DOHH2 (cell line): ENCODE data around the gene MTM1.

Experiments
- H3F3A ChIP-seq: fragments of 200-600 bp; sonication (generic), shearing (Covaris generic); 2 replicates; pipeline ENCODE4 v1.6.0; 2016; ENCODE audit warnings: antibody characterized with exemption, mild to moderate bottlenecking; ENCODE audit not compliant: control insufficient read depth, insufficient read depth
- H3K27ac ChIP-seq: fragments of 200-600 bp; sonication (generic); 2 replicates; pipeline ENCODE4 v1.5.1; 2014; ENCODE audit warnings: low read depth, mild to moderate bottlenecking, low read length, moderate library complexity
- H3K27me3 ChIP-seq: fragments of 200-600 bp; sonication (generic); 2 replicates; pipeline ENCODE4 v1.6.1; 2014; ENCODE audit warnings: mild to moderate bottlenecking, low read length, mixed read lengths; ENCODE audit not compliant: control insufficient read depth
- H3K36me3 ChIP-seq: fragments of 200-600 bp; sonication (generic); 2 replicates; pipeline ENCODE4 v1.6.1; 2014; ENCODE audit warnings: mild to moderate bottlenecking, low read length, moderate library complexity, mixed read lengths; ENCODE audit not compliant: control insufficient read depth
- H3K4me1 ChIP-seq: fragments of 200-600 bp; sonication (generic); 2 replicates; pipeline ENCODE4 v1.6.1; 2014; ENCODE audit warnings: mild to moderate bottlenecking, low read length, mixed read lengths; ENCODE audit not compliant: control insufficient read depth
- H3K4me2 ChIP-seq: fragments of 200-600 bp; sonication (generic); 2 replicates; pipeline ENCODE4 v1.6.0; 2014; ENCODE audit warnings: mild to moderate bottlenecking, low read length, moderate library complexity
- H3K4me3 ChIP-seq: fragments of 200-600 bp; sonication (generic); 2 replicates; pipeline ENCODE4 v1.5.1; 2014; ENCODE audit warnings: mild to moderate bottlenecking, low read length, mixed read lengths
- H3K79me2 ChIP-seq: fragments of 200-600 bp; sonication (generic); 2 replicates; pipeline ENCODE4 v1.6.1; 2014; ENCODE audit warnings: mild to moderate bottlenecking, low read length, mixed read lengths; ENCODE audit not compliant: control insufficient read depth
- H3K9me2 ChIP-seq: fragments of 200-600 bp; sonication (generic); replicated peaks from 2 replicates; pipeline ENCODE4 v1.6.1; 2014; ENCODE audit warnings: mild to moderate bottlenecking, low read length, mixed read lengths; ENCODE audit not compliant: control insufficient read depth
- H3K9me3 ChIP-seq: fragments of 200-600 bp; sonication (generic); 2 replicates; pipeline ENCODE4 v1.6.1; 2014; ENCODE audit warnings: antibody characterized with exemption, low read length, mixed read lengths; ENCODE audit not compliant: control insufficient read depth, insufficient read depth
- H4K20me1 ChIP-seq: fragments of 200-600 bp; sonication (generic); 2 replicates; pipeline ENCODE4 v1.6.0; 2014; ENCODE audit warnings: low read depth, mild to moderate bottlenecking, antibody characterized with exemption, low read length, moderate library complexity; ENCODE audit not compliant: control insufficient read depth, insufficient read depth
- CTCF ChIP-seq: fragments of 200-600 bp; sonication (generic); IDR thresholded peaks from one replicate; pipeline ENCODE4 v1.5.1; 2014; ENCODE audit warnings: antibody characterized with exemption, mild to moderate bottlenecking, low read depth, low read length; ENCODE audit not compliant: poor library complexity, severe bottlenecking
- EZH2phosphoT487 ChIP-seq: fragments of 200-600 bp; sonication (generic); IDR thresholded peaks from 2 replicates; pipeline ENCODE4 v1.6.1; 2017; ENCODE audit warnings: borderline replicate concordance, mild to moderate bottlenecking, antibody characterized with exemption, low read length, moderate library complexity, mixed read lengths

Gene MTM1

GRCh38 chrX:150582338-150582948, 14.0 kb downstream of the MTM1 start:
- Histone ChIP-seq H3K9me2 (no peaks in the 10 kb centered on the region), H3K4me1 (peaks cover 9% of the 10 kb centered on the region), H3K79me2 (peaks cover 37% of the 10 kb centered on the region), H4K20me1 (no peaks in the 10 kb centered on the region), H3K36me3 (no peaks in the 10 kb centered on the region), H3F3A (no peaks in the 10 kb centered on the region), H3K9me3 (no peaks in the 10 kb centered on the region), H3K27ac (no peak overlapping the region), H3K4me2 (no peak overlapping the region), H3K27me3 (no peaks in the 10 kb centered on the region), H3K4me3 (no peak overlapping the region)
- TF ChIP-seq CTCF = no peak
- no peak for TF ChIP-seq EZH2phosphoT487

- Histone ChIP-seq H3K36me3 (no peaks in the 10 kb centered on the region), H3K79me2 (peaks cover 2% of the 10 kb centered on the region; the same call in 1 of the 2 replicates), H3K9me3 (no peaks in the 10 kb centered on the region), H4K20me1 (no peaks in the 10 kb centered on the region), H3K4me2 (no peak overlapping the region), H3K4me3 (no peak overlapping the region), H3F3A (no peaks in the 10 kb centered on the region), H3K27me3 (no peaks in the 10 kb centered on the region), H3K9me2 (no peaks in the 10 kb centered on the region), H3K4me1 (no peaks in the 10 kb centered on the region), H3K27ac (no peak overlapping the region)
- TF ChIP-seq CTCF (peak; percentile 59), EZH2phosphoT487 (no peak)
Measured at GRCh38 chrX:150587585-150588503, 19.4 kb downstream of the MTM1 start.

- TF ChIP-seq CTCF = no peak
- TF ChIP-seq EZH2phosphoT487 = no peak
- no peak overlapping the region for H3K27ac ChIP-seq
- H3K4me3 ChIP-seq = no peak overlapping the region
- no peak overlapping the region for H3K4me2 ChIP-seq
- no peaks in the 10 kb centered on the region for H4K20me1 ChIP-seq
- no peaks in the 10 kb centered on the region for H3F3A ChIP-seq
- H3K9me2 ChIP-seq = no peaks in the 10 kb centered on the region
- H3K79me2 ChIP-seq = no peaks in the 10 kb centered on the region
- no peaks in the 10 kb centered on the region for H3K4me1 ChIP-seq
- H3K9me3 ChIP-seq = no peaks in the 10 kb centered on the region
- no peaks in the 10 kb centered on the region for H3K27me3 ChIP-seq
- 0 out of 2 replicates have a peak, but pooled peaks cover 4% of the 10 kb centered on the region for H3K36me3 ChIP-seq
Measured at GRCh38 chrX:150594584-150594983, 26.2 kb downstream of the MTM1 start.
